Stimulated activated CD8-positive, alpha-beta memory T cell treated with anti-CD3 and anti-CD28 coated beads, Interleukin-7, amount 100 ng/mL, for 1 hour (primary cell): ENCODE data around the gene PRF1.

ENCODE experiments used
- DNase-seq, 2 donors: peaks; one replicate each; pipeline ENCODE4 v3.0.0-alpha.2; 2020; ENCODE audit warnings: low read depth in 2 of 2

PRF1 gene

GRCh38 chr10:70576803-70577517, 25.6 kb downstream of the PRF1 start:
- no peak for DNase-seq

- DNase-seq, result peak in 1 of 2 donors; percentile 19
These were observed 26.4 kb downstream of the PRF1 start for GRCh38 chr10:70575874-70576802.

GRCh38 chr10:70575486-70575873, 27.1 kb downstream of the PRF1 start:
- no peak for DNase-seq

GRCh38 chr10:70573599-70574506, 28.7 kb downstream of the PRF1 start:
- DNase-seq, result no peak

GRCh38 chr10:70571636-70572439, 30.7 kb downstream of the PRF1 start:
- no peak for DNase-seq

GRCh38 chr10:70571236-70571635, 31.3 kb downstream of the PRF1 start:
- no peak for DNase-seq

GRCh38 chr10:70568781-70569495, 33.6 kb downstream of the PRF1 start:
- DNase-seq, result no peak

- no peak for DNase-seq
These were observed 34.4 kb downstream of the PRF1 start for GRCh38 chr10:70568113-70568512.

GRCh38 chr10:70567603-70568002, 34.9 kb downstream of the PRF1 start:
- no peak for DNase-seq

- DNase-seq, result no peak
These were observed 35.8 kb downstream of the PRF1 start for GRCh38 chr10:70566515-70567290.

GRCh38 chr10:70565556-70566514, 36.7 kb downstream of the PRF1 start:
- no peak for DNase-seq

GRCh38 chr10:70564901-70565351, 37.6 kb downstream of the PRF1 start:
- DNase-seq, result no peak

- DNase-seq, result no peak
These were observed 38.3 kb downstream of the PRF1 start for GRCh38 chr10:70564113-70564725.

- DNase-seq, result no peak
These were observed 39.3 kb downstream of the PRF1 start for GRCh38 chr10:70563230-70563629.

GRCh38 chr10:70562036-70562755, 40.3 kb downstream of the PRF1 start:
- DNase-seq, result no peak

- DNase-seq, result no peak
These were observed 41.0 kb downstream of the PRF1 start for GRCh38 chr10:70561558-70561957.

GRCh38 chr10:70561070-70561469, 41.5 kb downstream of the PRF1 start:
- no peak for DNase-seq
